PFSK-1 (cell line): ENCODE data around the gene ZYG11A.

ENCODE experiments used
- FOXP2 ChIP-seq: optimal IDR thresholded peaks from 2 replicates; pipeline ENCODE3; 2011; ENCODE audit warnings: borderline replicate concordance, control low read depth, inconsistent platforms; ENCODE audit not compliant: insufficient read depth; ENCODE audit errors: extremely low read length, extremely low read depth
- POLR2AphosphoS5 ChIP-seq: IDR thresholded peaks from 2 replicates; pipeline ENCODE4 v1.6.1; 2012; ENCODE audit warnings: low read depth, mild to moderate bottlenecking, control low read depth, low read length, moderate library complexity
- SIN3A ChIP-seq: IDR thresholded peaks from 2 replicates; pipeline ENCODE4 v1.6.1; 2012; ENCODE audit warnings: mild to moderate bottlenecking, low read length, moderate library complexity, borderline replicate concordance; ENCODE audit not compliant: insufficient read depth
- TAF1 ChIP-seq: IDR thresholded peaks from 2 replicates; pipeline ENCODE4 v1.6.1; 2012; ENCODE audit warnings: low read length, control low read depth, borderline replicate concordance; ENCODE audit not compliant: insufficient read depth
- TF ChIP-seq, protein P1 (sequence below), 2 experiments: IDR thresholded peaks; 2 replicates each; pipeline versions ENCODE4 v1.6.1 to v1.8.0; 2011 to 2012; ENCODE audit warnings: low read depth in 2 of 2, low read length in 2 of 2, control low read depth in 1 of 2, inconsistent platforms in 1 of 2, mild to moderate bottlenecking in 1 of 2, moderate library complexity in 1 of 2; ENCODE audit not compliant: insufficient read depth in 1 of 2

The ZYG11A gene

DNA sequence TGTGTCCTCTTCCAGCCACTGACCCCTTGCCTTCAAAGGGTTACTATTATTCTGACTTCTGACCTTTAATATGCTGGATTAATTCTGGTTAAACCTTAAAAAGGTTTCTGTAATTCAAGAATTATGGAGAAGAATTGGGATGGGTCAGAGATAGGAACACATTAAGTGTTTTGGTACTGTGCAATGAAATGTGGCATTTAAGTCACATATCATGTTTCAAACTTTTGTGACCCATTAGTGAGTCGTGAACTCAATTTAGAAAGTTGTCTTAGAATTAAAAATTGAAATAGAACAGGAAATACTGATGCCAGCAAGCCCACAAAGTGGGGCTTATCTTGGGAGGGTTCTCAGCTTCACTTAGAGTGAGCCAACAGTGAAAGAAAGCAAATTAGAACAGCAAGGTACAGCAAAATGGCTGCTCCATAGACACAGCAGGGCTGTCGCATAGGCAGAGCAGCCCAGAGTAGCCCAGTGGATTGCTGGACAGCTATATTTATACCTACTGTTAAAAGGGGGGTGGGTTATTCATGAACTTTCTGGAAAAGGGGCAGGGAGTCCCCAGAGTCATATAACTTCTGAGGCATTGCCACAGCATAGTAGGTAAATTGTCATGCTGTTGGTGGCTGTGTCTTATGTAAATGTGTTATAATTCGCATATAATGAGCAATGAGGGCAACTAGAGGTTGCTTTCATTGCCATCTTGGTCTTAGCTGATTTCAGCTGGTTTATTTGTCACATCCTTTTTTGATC is 95.0 kb downstream of the ZYG11A start:
- TF ChIP-seq FOXP2, result no peak
- TF ChIP-seq TAF1, result no peak
- TF ChIP-seq POLR2AphosphoS5, result no peak
- TF ChIP-seq, protein P1, sequence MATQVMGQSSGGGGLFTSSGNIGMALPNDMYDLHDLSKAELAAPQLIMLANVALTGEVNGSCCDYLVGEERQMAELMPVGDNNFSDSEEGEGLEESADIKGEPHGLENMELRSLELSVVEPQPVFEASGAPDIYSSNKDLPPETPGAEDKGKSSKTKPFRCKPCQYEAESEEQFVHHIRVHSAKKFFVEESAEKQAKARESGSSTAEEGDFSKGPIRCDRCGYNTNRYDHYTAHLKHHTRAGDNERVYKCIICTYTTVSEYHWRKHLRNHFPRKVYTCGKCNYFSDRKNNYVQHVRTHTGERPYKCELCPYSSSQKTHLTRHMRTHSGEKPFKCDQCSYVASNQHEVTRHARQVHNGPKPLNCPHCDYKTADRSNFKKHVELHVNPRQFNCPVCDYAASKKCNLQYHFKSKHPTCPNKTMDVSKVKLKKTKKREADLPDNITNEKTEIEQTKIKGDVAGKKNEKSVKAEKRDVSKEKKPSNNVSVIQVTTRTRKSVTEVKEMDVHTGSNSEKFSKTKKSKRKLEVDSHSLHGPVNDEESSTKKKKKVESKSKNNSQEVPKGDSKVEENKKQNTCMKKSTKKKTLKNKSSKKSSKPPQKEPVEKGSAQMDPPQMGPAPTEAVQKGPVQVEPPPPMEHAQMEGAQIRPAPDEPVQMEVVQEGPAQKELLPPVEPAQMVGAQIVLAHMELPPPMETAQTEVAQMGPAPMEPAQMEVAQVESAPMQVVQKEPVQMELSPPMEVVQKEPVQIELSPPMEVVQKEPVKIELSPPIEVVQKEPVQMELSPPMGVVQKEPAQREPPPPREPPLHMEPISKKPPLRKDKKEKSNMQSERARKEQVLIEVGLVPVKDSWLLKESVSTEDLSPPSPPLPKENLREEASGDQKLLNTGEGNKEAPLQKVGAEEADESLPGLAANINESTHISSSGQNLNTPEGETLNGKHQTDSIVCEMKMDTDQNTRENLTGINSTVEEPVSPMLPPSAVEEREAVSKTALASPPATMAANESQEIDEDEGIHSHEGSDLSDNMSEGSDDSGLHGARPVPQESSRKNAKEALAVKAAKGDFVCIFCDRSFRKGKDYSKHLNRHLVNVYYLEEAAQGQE (IDR thresholded peaks at IDR 0.05; ENCODE audit: insufficient read depth in 1 of 2, low read depth in 2 of 2, low read length in 2 of 2), result no peak
- no peak for TF ChIP-seq SIN3A

DNA sequence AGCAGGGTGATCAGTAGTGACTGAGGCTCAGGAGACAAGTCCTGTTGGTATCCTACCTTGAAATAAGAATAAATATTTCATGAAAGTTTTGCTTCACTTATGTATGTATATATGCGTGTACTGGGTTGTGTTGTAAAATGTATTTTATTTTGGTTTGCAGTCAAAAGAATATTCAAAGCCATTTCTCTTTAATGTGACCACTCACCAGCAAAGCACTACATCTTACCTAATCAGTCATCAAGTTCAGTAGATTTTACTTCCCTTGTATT is 95.6 kb downstream of the ZYG11A start:
- no peak for TF ChIP-seq FOXP2
- TF ChIP-seq TAF1, result no peak
- TF ChIP-seq SIN3A, result no peak
- TF ChIP-seq, protein P1 (IDR thresholded peaks at IDR 0.05; ENCODE audit: insufficient read depth in 1 of 2, low read depth in 2 of 2, low read length in 2 of 2), result no peak
- no peak for TF ChIP-seq POLR2AphosphoS5

DNA sequence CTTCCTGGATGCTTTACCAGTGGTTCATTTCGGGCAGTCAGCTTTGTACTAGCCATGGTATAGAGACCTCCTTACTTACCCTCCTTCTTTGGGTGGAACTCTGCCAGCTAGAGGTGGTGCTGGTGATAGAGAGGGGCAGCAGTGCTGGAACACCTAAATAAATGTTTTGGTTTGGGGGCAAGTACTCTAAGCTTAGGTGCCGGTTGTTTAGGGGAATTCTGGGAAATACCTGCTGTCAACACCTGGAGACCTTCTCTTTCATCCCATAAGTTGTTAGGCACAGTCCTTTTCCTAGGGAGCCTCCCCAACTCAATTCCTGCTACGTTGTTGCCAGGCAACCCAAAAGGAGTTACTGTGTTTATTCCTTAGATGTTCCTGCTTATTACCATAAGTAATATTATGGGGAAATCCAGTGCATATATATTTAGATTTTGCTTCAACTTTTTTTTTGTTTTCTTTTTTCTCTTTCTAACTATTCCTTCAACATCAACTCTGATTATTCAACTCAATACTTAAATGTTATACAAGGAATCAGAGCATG is 101.4 kb downstream of the ZYG11A start:
- no peak for TF ChIP-seq TAF1
- no peak for TF ChIP-seq FOXP2
- TF ChIP-seq, protein P1 (IDR thresholded peaks at IDR 0.05; ENCODE audit: insufficient read depth in 1 of 2, low read depth in 2 of 2, low read length in 2 of 2), result no peak
- no peak for TF ChIP-seq POLR2AphosphoS5
- TF ChIP-seq SIN3A, result no peak

DNA sequence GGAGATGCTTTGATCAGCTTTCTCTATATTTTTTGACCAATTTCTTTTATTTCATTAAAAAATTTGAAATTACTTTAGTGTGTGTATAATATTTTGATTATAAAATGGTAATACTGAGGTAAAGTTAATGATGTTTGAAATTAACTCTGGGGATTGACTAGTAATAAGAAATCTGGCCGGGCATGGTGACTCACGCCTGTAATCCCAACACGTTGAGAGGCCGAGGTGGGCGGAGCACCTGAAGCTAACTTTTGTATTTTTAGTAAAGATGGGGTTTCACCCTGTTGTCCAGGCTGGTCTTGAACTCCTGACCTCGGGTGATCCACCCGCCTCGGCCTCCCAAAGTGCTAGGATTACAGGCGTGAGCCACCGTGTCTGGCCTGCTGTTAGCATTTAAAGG is 102.0 kb downstream of the ZYG11A start:
- no peak for TF ChIP-seq TAF1
- TF ChIP-seq, protein P1 (IDR thresholded peaks at IDR 0.05; ENCODE audit: insufficient read depth in 1 of 2, low read depth in 2 of 2, low read length in 2 of 2), result no peak
- no peak for TF ChIP-seq POLR2AphosphoS5
- TF ChIP-seq FOXP2, result no peak
- TF ChIP-seq SIN3A, result no peak
